ENCODE results near the gene ETS2. TPM values are rescaled to one million over a fixed set of nuclear protein-coding genes. Genes with fewer than 3 reads are reported as not detected.

Gene ETS2
- total RNA-seq, 4 donors from 2014 or later, result 36.6 to 92.2 (median 56.3) TPM

- H3K27ac ChIP-seq, result no peak overlapping the region
- H3K9me3 ChIP-seq, result no peaks in the 10 kb centered on the region
- TF ChIP-seq, protein P1, sequence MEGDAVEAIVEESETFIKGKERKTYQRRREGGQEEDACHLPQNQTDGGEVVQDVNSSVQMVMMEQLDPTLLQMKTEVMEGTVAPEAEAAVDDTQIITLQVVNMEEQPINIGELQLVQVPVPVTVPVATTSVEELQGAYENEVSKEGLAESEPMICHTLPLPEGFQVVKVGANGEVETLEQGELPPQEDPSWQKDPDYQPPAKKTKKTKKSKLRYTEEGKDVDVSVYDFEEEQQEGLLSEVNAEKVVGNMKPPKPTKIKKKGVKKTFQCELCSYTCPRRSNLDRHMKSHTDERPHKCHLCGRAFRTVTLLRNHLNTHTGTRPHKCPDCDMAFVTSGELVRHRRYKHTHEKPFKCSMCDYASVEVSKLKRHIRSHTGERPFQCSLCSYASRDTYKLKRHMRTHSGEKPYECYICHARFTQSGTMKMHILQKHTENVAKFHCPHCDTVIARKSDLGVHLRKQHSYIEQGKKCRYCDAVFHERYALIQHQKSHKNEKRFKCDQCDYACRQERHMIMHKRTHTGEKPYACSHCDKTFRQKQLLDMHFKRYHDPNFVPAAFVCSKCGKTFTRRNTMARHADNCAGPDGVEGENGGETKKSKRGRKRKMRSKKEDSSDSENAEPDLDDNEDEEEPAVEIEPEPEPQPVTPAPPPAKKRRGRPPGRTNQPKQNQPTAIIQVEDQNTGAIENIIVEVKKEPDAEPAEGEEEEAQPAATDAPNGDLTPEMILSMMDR (IDR thresholded peaks at IDR 0.05), result no peak
- no peak for TF ChIP-seq POLR2A (IDR thresholded peaks at IDR 0.05)
- intact Hi-C loops (cut with DNase I), result no loop called here
- no peak overlapping the region for H3K4me3 ChIP-seq (replicated peaks in 1 of 3)
- no peak for DNase-seq
- WGBS, 2 donors, result 88 to 89% methylated on average over 14 of the region's 14 CpGs
- no peaks in the 10 kb centered on the region for H3K27me3 ChIP-seq
- H3K36me3 ChIP-seq, result no peaks in the 10 kb centered on the region
- peaks cover 0 to 5% of the 10 kb centered on the region in 2 donors for H3K4me1 ChIP-seq
These were observed 45.5 kb upstream of the ETS2 start for GRCh38 chr21:38760017-38760761.

DNA sequence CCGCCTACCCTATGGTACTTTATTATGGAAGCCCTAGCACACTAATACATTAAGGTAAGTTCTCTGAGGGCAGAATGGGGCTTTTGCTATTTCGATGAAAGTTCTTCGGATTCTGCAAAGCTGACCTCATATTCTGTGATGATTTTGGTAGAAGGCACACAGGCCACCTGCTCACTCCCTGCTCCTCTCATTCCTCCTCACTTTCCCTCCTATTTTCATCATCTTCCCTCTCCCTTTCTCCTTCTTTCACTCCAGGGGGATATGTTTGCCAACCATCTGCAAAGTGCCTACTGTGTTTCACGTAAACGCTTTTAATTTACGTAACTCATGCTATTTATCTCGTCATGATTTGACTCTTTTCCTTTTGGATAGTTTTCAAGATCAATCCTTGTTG, 45.0 kb upstream of the ETS2 start:
- H3K4me3 ChIP-seq (replicated peaks in 1 of 3), result no peak overlapping the region
- no peak overlapping the region for H3K27ac ChIP-seq
- no peaks in the 10 kb centered on the region for H3K4me1 ChIP-seq
- no peaks in the 10 kb centered on the region for H3K9me3 ChIP-seq
- WGBS, 2 donors, result 91 to 96% methylated on average over 7 of the region's 7 CpGs
- TF ChIP-seq, protein P1 (IDR thresholded peaks at IDR 0.05), result no peak
- TF ChIP-seq POLR2A (IDR thresholded peaks at IDR 0.05), result no peak
- H3K36me3 ChIP-seq, result no peaks in the 10 kb centered on the region
- intact Hi-C loops (cut with DNase I), result no loop called here
- no peak for DNase-seq
- H3K27me3 ChIP-seq, result no peaks in the 10 kb centered on the region

DNA sequence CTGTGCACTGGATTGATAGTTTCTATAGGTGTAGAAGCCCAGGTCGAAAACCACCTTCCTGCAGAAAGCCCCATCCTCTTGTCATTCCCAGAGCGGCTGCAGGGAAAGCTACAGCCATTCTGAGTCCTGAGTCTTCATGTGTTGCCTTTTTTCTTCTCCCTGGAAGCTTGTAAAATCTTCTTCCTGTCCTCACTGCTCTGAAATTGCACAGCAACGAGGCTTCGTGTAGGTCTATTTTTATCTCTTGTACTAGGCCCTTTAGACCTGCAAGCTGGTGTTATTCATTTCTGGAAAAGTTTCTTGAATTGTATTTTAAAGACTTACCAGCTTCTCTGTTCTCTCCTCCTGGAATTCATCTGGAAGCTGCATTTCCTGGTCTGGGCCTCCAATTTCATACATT, 44.2 kb upstream of the ETS2 start:
- WGBS, 2 donors, result 62 to 77% methylated on average over 4 of the region's 4 CpGs
- H3K9me3 ChIP-seq, result no peaks in the 10 kb centered on the region
- no peaks in the 10 kb centered on the region for H3K4me1 ChIP-seq
- TF ChIP-seq, protein P1 (IDR thresholded peaks at IDR 0.05), result no peak
- no peak for TF ChIP-seq POLR2A (IDR thresholded peaks at IDR 0.05)
- H3K27me3 ChIP-seq, result no peaks in the 10 kb centered on the region
- no peak overlapping the region for H3K4me3 ChIP-seq (replicated peaks in 1 of 3)
- no peaks in the 10 kb centered on the region for H3K36me3 ChIP-seq
- no peak for DNase-seq
- intact Hi-C loops (cut with DNase I), result no loop called here
- no peak overlapping the region for H3K27ac ChIP-seq

DNA sequence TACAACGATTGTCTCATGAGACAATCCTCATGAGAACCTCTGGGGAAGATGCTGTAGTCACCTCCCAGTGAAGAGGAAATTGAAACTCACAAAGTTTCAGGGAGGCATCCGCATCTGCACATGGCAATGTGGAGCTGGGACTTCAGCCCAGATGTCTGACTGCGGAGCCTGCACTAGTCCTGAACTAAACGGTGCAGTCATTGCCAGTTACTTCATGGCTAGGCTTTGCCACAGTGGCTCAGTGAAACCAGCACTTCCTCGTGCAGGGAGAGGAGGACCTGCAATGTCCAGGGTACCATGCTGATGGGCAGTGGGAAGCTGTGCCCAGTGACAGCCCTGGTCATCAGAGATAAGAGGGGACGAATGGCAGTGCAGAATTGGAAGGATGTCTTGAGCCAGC, 40.7 kb upstream of the ETS2 start:
- TF ChIP-seq, protein P1 (IDR thresholded peaks at IDR 0.05), result no peak
- TF ChIP-seq POLR2A (IDR thresholded peaks at IDR 0.05), result no peak
- Histone ChIP-seq H3K4me3 (replicated peaks in 1 of 3) (no peak overlapping the region), H3K27me3 (no peaks in the 10 kb centered on the region), H3K36me3 (no peaks in the 10 kb centered on the region), H3K4me1 (peaks cover 0 to 20% of the 10 kb centered on the region in 2 donors), H3K27ac (no peak overlapping the region), H3K9me3 (no peaks in the 10 kb centered on the region)
- intact Hi-C loops (cut with DNase I), result no loop called here
- no peak for DNase-seq
- WGBS, 2 donors, result 82 to 90% methylated on average over 6 of the region's 6 CpGs

GRCh38 chr21:38766987-38767722, 38.6 kb upstream of the ETS2 start:
- Histone ChIP-seq H3K4me3 (replicated peaks in 1 of 3) (no peak overlapping the region), H3K27me3 (no peaks in the 10 kb centered on the region), H3K27ac (peak overlapping the region; percentile 0 to 63 (median 34)), H3K4me1 (peaks cover 0 to 20% of the 10 kb centered on the region in 2 donors), H3K36me3 (no peaks in the 10 kb centered on the region), H3K9me3 (no peaks in the 10 kb centered on the region)
- 65 to 77% methylated on average over 13 of the region's 13 CpGs for WGBS, 2 donors
- no peak for TF ChIP-seq POLR2A (IDR thresholded peaks at IDR 0.05)
- TF ChIP-seq, protein P1 (IDR thresholded peaks at IDR 0.05), result no peak
- intact Hi-C loops (cut with DNase I), result no loop called here
- peak in 1 of 2 donors; percentile 13 for DNase-seq

Data from thyroid gland (tissue), 4 donors.